Measurements from ENCODE around the gene RGS6.

The RGS6 gene

DNA sequence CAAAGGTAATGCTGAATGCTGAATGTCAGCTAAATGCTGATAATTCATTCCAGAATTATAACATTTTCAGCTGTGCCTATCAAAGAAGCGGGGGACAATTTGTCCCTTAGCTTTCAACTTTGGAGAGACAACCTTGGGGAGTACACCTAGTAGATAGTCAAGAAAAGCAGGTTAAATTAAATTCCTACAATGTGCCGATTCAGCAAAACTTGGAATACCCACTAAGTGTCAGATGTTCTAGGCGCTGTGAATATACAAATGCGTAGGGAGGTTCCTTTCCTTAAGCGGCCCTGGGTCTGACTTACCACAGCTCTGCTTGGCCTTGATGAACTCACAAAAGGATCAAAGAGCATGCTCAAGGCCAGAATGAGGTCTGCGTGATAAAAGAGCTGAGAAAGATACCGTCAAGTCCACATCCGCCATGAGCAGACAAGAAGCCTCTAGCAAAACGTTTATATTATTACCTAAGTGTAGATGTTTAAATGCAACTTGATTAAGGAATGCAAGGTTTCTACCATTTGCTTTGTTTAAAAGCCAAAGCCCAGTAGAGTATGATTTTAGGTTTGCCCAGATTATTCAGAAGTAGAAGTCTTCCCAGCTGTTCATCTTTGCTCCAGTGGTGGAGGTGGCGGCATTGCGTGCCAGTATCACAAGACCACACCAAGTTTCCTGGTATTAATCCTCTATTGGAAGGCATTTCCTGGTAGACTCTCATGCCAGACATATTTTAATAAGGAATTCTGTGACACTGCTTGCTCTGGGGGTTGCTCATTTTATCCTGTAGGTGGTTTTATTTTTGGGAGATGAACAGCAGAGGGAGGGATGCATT, 593.1 kb downstream of the RGS6 start:
- Histone ChIP-seq H3K9ac (no peak overlapping the region), H3K79me2 (ENCODE audit: insufficient read depth, low read depth) (no peaks in the 10 kb centered on the region), H3K4me3 (IDR thresholded peaks at IDR 0.05; ENCODE audit: insufficient read depth, low read depth, low read length) (no peak overlapping the region), H3K4me2 (no peak overlapping the region), H3K27me3 (ENCODE audit: insufficient read depth, low read depth) (no peaks in the 10 kb centered on the region), H4K20me1 (ENCODE audit: insufficient read depth) (no peaks in the 10 kb centered on the region), H3K27ac (no peak overlapping the region), H3K4me1 (ENCODE audit: low read depth, poor library complexity, severe bottlenecking) (peaks cover 44% of the 10 kb centered on the region), H2AFZ (ENCODE audit: low read depth) (no peak overlapping the region), H3K36me3 (ENCODE audit: insufficient read depth) (0 out of 2 replicates have a peak, but pooled peaks cover 4% of the 10 kb centered on the region)
- TF ChIP-seq, protein P1, sequence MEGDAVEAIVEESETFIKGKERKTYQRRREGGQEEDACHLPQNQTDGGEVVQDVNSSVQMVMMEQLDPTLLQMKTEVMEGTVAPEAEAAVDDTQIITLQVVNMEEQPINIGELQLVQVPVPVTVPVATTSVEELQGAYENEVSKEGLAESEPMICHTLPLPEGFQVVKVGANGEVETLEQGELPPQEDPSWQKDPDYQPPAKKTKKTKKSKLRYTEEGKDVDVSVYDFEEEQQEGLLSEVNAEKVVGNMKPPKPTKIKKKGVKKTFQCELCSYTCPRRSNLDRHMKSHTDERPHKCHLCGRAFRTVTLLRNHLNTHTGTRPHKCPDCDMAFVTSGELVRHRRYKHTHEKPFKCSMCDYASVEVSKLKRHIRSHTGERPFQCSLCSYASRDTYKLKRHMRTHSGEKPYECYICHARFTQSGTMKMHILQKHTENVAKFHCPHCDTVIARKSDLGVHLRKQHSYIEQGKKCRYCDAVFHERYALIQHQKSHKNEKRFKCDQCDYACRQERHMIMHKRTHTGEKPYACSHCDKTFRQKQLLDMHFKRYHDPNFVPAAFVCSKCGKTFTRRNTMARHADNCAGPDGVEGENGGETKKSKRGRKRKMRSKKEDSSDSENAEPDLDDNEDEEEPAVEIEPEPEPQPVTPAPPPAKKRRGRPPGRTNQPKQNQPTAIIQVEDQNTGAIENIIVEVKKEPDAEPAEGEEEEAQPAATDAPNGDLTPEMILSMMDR (conservative IDR thresholded peaks at IDR 0.05; ENCODE audit: low read depth, low read length), result no peak

DNA sequence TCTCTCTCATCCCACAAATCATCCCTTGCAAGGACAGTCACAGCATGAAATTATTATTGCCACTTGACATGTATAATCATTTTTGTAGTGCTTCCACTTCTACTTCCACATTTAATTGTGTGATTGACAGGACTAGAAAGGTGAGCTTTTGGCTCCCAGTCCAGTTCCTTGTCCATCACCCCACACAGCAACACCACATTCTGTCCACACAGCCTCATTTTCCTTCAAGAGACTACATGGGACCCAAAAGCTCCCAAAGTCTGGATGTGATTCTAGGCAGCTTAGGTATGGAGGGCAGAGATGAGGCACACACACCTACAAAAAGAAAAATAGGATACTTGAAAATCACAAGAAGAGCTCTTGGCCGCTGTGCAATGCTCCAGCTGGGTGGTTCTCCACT, 595.4 kb downstream of the RGS6 start:
- Histone ChIP-seq H3K9ac (no peak overlapping the region; the same call in 1 of the 2 replicates), H3K4me1 (ENCODE audit: low read depth, poor library complexity, severe bottlenecking) (peaks cover 67% of the 10 kb centered on the region), H3K27me3 (ENCODE audit: insufficient read depth, low read depth) (no peaks in the 10 kb centered on the region), H4K20me1 (ENCODE audit: insufficient read depth) (no peaks in the 10 kb centered on the region), H3K36me3 (ENCODE audit: insufficient read depth) (no peaks in the 10 kb centered on the region), H3K4me3 (IDR thresholded peaks at IDR 0.05; ENCODE audit: insufficient read depth, low read depth, low read length) (no peak overlapping the region), H2AFZ (ENCODE audit: low read depth) (no peak overlapping the region), H3K4me2 (peak overlapping the region; percentile 56; the same call in 1 of the 2 replicates), H3K79me2 (ENCODE audit: insufficient read depth, low read depth) (no peaks in the 10 kb centered on the region), H3K27ac (peak overlapping the region; percentile 56)
- TF ChIP-seq, protein P1 (conservative IDR thresholded peaks at IDR 0.05; ENCODE audit: low read depth, low read length), result no peak

DNA sequence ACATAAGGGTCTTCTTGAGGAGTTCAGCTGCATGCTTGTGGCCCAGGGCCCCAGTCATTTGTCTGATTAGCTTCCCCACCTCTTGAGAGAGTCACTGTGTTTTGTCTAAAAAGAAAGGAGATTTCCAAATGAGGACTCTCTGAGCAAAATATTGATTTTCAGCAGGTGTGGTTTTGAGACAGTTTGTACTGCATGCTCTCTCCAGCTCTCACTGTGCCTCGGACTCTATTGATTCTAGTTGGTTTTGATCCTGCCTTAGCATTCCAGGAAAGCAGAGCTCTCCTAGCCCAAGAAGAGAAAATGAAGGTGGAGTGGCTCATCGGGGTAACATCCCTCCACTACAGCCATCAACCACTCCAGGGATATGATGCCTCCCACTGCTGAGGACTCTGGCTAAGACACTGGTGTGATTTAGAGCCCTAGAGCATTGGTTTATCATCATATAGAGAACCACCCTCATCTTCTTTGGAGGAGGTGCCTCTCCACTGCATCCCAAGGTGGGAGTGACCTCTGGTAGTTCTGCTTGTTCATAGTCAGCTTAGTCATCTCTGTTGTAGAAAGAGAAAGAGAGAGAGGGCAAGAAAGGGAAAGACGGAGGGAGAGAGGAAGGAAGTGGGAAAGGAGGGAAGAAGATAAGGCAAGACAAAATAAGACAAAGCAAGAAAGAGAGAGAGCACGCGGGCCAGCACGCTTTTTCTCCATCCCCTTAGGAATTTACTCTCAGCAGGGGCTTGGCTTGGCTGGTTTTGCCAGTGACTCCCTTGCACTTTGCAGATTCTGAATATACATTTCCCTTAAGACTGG, 596.0 kb downstream of the RGS6 start:
- H3K4me3 ChIP-seq (IDR thresholded peaks at IDR 0.05; ENCODE audit: insufficient read depth, low read depth, low read length), result no peak overlapping the region
- H3K27me3 ChIP-seq (ENCODE audit: insufficient read depth, low read depth), result no peaks in the 10 kb centered on the region
- H3K9ac ChIP-seq, result no peak overlapping the region; the same call in 1 of the 2 replicates
- H4K20me1 ChIP-seq (ENCODE audit: insufficient read depth), result no peaks in the 10 kb centered on the region
- TF ChIP-seq, protein P1 (conservative IDR thresholded peaks at IDR 0.05; ENCODE audit: low read depth, low read length), result no peak
- H3K36me3 ChIP-seq (ENCODE audit: insufficient read depth), result no peaks in the 10 kb centered on the region
- peaks cover 73% of the 10 kb centered on the region for H3K4me1 ChIP-seq (ENCODE audit: low read depth, poor library complexity, severe bottlenecking)
- H2AFZ ChIP-seq (ENCODE audit: low read depth), result no peak overlapping the region
- H3K79me2 ChIP-seq (ENCODE audit: insufficient read depth, low read depth), result no peaks in the 10 kb centered on the region
- H3K4me2 ChIP-seq, result peak overlapping the region; percentile 56
- peak overlapping the region; percentile 56 for H3K27ac ChIP-seq

DNA sequence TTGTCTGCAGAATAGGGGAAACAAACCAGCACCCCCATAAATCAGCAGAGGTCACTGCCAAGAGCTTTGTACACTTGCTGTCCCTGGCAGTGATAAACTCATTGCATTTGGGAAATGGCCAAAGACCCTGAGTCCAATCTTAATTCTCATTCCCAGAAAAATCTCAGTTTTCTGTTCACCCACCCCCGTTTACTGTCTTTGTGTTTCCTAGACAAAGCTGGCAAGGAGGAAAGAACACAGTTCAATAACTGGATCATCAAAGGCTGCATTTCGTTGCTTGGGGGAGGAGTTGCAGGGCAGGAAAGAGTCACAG, 596.6 kb downstream of the RGS6 start:
- Histone ChIP-seq H3K36me3 (ENCODE audit: insufficient read depth) (no peaks in the 10 kb centered on the region), H3K4me3 (IDR thresholded peaks at IDR 0.05; ENCODE audit: insufficient read depth, low read depth, low read length) (no peak overlapping the region), H3K4me1 (ENCODE audit: low read depth, poor library complexity, severe bottlenecking) (peaks cover 76% of the 10 kb centered on the region), H3K4me2 (peak overlapping the region; percentile 56; the same call in 1 of the 2 replicates), H3K9ac (no peak overlapping the region), H3K27me3 (ENCODE audit: insufficient read depth, low read depth) (no peaks in the 10 kb centered on the region), H3K79me2 (ENCODE audit: insufficient read depth, low read depth) (no peaks in the 10 kb centered on the region), H2AFZ (ENCODE audit: low read depth) (no peak overlapping the region), H4K20me1 (ENCODE audit: insufficient read depth) (no peaks in the 10 kb centered on the region), H3K27ac (no peak overlapping the region)
- TF ChIP-seq, protein P1 (conservative IDR thresholded peaks at IDR 0.05; ENCODE audit: low read depth, low read length), result no peak
